Measurements from ENCODE around the gene CCDC57. TPM values are rescaled to one million over a fixed set of nuclear protein-coding genes. Genes with fewer than 3 reads are reported as not detected.
A peak's percentile ranks its signal among the peaks of the same experiment; 100 is the strongest.

Gene CCDC57
- polyA plus RNA-seq, 3 donors: 17.1 to 43.8 (median 20.1) TPM

DNA sequence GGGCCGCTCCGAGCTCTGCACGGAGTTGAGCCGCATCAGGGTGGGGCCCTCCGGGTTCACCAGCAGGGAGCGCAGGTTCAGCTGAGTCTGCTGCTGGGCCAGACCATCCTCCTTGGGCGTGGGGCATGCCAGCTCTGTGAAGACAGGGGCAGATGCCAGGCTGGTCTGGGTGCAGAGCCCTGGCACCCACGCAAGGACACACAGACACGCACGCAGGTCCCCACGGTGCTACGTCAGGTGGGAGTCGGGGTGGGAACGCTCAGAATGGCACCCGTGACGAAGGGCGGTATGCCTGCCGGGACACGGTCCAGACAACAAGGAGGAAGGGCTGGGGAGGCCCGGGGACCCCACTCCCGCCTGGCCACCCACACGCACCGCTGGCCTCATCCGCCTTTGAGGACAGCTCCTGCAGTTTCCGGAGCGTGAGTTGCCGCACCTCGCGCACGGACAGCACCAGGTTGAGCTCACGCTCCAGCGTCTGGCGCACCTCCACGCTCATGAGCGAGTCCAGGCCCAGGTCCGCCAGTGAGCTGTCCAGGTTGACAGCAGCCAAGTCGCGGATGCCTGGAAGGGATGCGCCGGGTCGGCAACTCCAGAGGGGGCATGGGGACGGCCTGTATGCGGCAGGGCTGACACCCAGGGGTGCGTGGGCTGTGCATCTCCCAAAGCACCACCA lies 131.7 kb downstream of the CCDC57 start:
- Mint-ChIP-seq H3K4me1 (no peaks in the 10 kb centered on the region), H3K4me3 (no peak overlapping the region), H3K36me3 (peaks cover 36 to 65% of the 10 kb centered on the region in 2 donors), H3K9me3 (peaks cover 0 to 1% (median 0%) of the 10 kb centered on the region in 7 donors), H3K27me3 (ENCODE audit: low read depth in 3 of 3) (peaks cover 0 to 3% (median under 1%) of the 10 kb centered on the region in 3 donors), H3K27ac (peak overlapping the region in 1 of 7 donors; percentile 15)
- Histone ChIP-seq H3K79me2 (ENCODE audit: insufficient read depth, low read length) (no peaks in the 10 kb centered on the region), H3K27ac (ENCODE audit: low read depth in 1 of 2, low read length in 2 of 2) (no peak overlapping the region), H3K27me3 (ENCODE audit: control insufficient read depth in 2 of 2, insufficient read depth in 2 of 2, low read length in 2 of 2) (no peaks in the 10 kb centered on the region), H3K9me3 (replicated peaks in 1 of 2; ENCODE audit: control insufficient read depth in 1 of 2, insufficient read depth in 1 of 2, low read length in 2 of 2) (no peaks in the 10 kb centered on the region), H2AFZ (ENCODE audit: insufficient read depth, low read depth, low read length, poor library complexity, severe bottlenecking) (no peak overlapping the region), H4K20me1 (ENCODE audit: insufficient read depth, low read length) (no peaks in the 10 kb centered on the region), H3K4me3 (replicated peaks in 1 of 3; ENCODE audit: low read depth in 2 of 3, low read length in 3 of 3) (no peak overlapping the region), H3K9ac (ENCODE audit: insufficient read depth, low read length, poor library complexity, severe bottlenecking) (no peak overlapping the region), H3K4me2 (replicated peaks; ENCODE audit: extremely low read depth, low read length, poor library complexity, severe bottlenecking) (no peak overlapping the region), H3K36me3 (replicated peaks in 1 of 2; ENCODE audit: control insufficient read depth in 1 of 2, insufficient read depth in 2 of 2, low read length in 2 of 2) (peaks cover 52 to 63% of the 10 kb centered on the region in 2 donors), H3K4me1 (ENCODE audit: control insufficient read depth in 1 of 2, insufficient read depth in 2 of 2, low read length in 2 of 2) (no peaks in the 10 kb centered on the region)
- WGBS (ENCODE audit: insufficient coverage): 97% methylated on average over 43 of the region's 44 CpGs
- TF ChIP-seq, protein P1, sequence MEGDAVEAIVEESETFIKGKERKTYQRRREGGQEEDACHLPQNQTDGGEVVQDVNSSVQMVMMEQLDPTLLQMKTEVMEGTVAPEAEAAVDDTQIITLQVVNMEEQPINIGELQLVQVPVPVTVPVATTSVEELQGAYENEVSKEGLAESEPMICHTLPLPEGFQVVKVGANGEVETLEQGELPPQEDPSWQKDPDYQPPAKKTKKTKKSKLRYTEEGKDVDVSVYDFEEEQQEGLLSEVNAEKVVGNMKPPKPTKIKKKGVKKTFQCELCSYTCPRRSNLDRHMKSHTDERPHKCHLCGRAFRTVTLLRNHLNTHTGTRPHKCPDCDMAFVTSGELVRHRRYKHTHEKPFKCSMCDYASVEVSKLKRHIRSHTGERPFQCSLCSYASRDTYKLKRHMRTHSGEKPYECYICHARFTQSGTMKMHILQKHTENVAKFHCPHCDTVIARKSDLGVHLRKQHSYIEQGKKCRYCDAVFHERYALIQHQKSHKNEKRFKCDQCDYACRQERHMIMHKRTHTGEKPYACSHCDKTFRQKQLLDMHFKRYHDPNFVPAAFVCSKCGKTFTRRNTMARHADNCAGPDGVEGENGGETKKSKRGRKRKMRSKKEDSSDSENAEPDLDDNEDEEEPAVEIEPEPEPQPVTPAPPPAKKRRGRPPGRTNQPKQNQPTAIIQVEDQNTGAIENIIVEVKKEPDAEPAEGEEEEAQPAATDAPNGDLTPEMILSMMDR (IDR thresholded peaks at IDR 0.05): no peak
- intact Hi-C loops (cut with micrococcal nuclease): no loop called here
- DNase-seq: no peak

DNA sequence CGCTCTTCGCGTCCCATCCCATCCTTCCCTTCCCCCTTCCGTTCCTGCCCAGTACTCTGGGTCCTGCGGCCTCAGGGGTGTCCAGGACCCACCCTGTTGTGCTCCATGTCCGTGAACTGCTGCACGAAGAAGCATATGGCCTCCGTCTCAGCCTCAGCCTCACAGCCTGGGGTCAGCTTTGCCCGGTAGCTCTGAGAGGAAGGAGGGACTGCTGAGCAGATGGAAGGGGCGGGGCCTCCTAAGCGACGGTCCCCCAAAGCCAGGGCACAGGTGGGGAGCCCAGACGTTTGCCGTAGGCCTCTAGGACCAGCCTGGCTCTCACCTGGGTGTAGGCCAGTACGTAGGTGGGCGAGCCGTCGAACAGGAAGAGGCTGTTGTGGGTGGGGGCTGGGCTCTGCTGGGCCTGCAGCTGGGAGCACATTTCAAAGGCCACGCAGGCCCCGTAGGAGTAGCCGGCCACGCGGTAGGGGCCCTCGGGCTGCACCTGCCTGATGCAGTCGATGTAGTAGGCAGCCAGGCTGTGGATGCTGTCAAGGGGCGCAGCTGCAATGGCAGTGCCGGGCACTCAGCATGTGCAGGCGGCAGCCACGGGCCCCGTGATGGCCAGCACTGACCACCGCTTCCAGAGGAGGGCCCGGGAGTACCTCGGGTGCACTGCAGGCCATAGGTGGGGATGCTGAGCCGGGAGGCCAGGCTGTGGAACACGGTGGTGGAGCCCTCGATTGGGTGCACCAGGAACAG lies 132.4 kb downstream of the CCDC57 start:
- H3K27me3 Mint-ChIP-seq (ENCODE audit: low read depth in 3 of 3): peaks cover 1 to 6% (median 2%) of the 10 kb centered on the region in 3 donors
- H3K4me3 Mint-ChIP-seq: no peak overlapping the region
- H3K27ac ChIP-seq (ENCODE audit: low read depth in 1 of 2, low read length in 2 of 2): no peak overlapping the region
- intact Hi-C loops (cut with micrococcal nuclease): no loop called here
- H3K9me3 Mint-ChIP-seq: peaks cover 0 to 1% (median 0%) of the 10 kb centered on the region in 7 donors
- H3K4me2 ChIP-seq (replicated peaks; ENCODE audit: extremely low read depth, low read length, poor library complexity, severe bottlenecking): no peak overlapping the region
- TF ChIP-seq, protein P1 (IDR thresholded peaks at IDR 0.05): no peak
- no peaks in the 10 kb centered on the region for H3K27me3 ChIP-seq (ENCODE audit: control insufficient read depth in 2 of 2, insufficient read depth in 2 of 2, low read length in 2 of 2)
- H3K36me3 ChIP-seq (replicated peaks in 1 of 2; ENCODE audit: control insufficient read depth in 1 of 2, insufficient read depth in 2 of 2, low read length in 2 of 2): peaks cover 48 to 57% of the 10 kb centered on the region in 2 donors
- H3K4me3 ChIP-seq (replicated peaks in 1 of 3; ENCODE audit: low read depth in 2 of 3, low read length in 3 of 3): no peak overlapping the region
- no peaks in the 10 kb centered on the region for H3K4me1 ChIP-seq (ENCODE audit: control insufficient read depth in 1 of 2, insufficient read depth in 2 of 2, low read length in 2 of 2)
- no peak for DNase-seq
- H3K27ac Mint-ChIP-seq: no peak overlapping the region
- H3K79me2 ChIP-seq (ENCODE audit: insufficient read depth, low read length): no peaks in the 10 kb centered on the region
- WGBS (ENCODE audit: insufficient coverage): 93% methylated on average over 27 of the region's 36 CpGs
- H3K4me1 Mint-ChIP-seq: no peaks in the 10 kb centered on the region
- peaks cover 36 to 59% of the 10 kb centered on the region in 2 donors for H3K36me3 Mint-ChIP-seq
- H3K9me3 ChIP-seq (replicated peaks in 1 of 2; ENCODE audit: control insufficient read depth in 1 of 2, insufficient read depth in 1 of 2, low read length in 2 of 2): no peaks in the 10 kb centered on the region
- H4K20me1 ChIP-seq (ENCODE audit: insufficient read depth, low read length): no peaks in the 10 kb centered on the region
- H2AFZ ChIP-seq (ENCODE audit: insufficient read depth, low read depth, low read length, poor library complexity, severe bottlenecking): no peak overlapping the region
- no peak overlapping the region for H3K9ac ChIP-seq (ENCODE audit: insufficient read depth, low read length, poor library complexity, severe bottlenecking)

Measured in CD14-positive monocyte (primary cell).